Measurements from ENCODE around the gene TCEAL2.
"Not testable (repeated sequence)": the region's sequence is repeated elsewhere in the genome, so short reads cannot be mapped to it uniquely, and the experiment has no call there.

The TCEAL2 gene

GRCh38 chrX:102125436-102125835 lies at the start of gene TCEAL2:
Gene TCEAL2 (plus strand): TSS chrX:102125679. CDS start chrX:102126831, 1,152 bp downstream.
- DNase-seq, result not testable (repeated sequence)

- DNase-seq, result no peak
These were observed 48.1 kb upstream of the TCEAL2 start for GRCh38 chrX:102077426-102077825.

GRCh38 chrX:102085706-102086105 lies 39.8 kb upstream of the TCEAL2 start:
- no peak for DNase-seq

GRCh38 chrX:102113367-102113766 lies 12.1 kb upstream of the TCEAL2 start:
- no peak for DNase-seq

- no peak for DNase-seq
These were observed 9.7 kb upstream of the TCEAL2 start for GRCh38 chrX:102115748-102116147.

GRCh38 chrX:102125014-102125413 lies 465 bp upstream of the TCEAL2 start:
- not testable (repeated sequence) for DNase-seq

GRCh38 chrX:102126080-102126818 lies 770 bp downstream of the TCEAL2 start:
- not testable (repeated sequence) for DNase-seq

GRCh38 chrX:102126863-102127262 lies 1.4 kb downstream of the TCEAL2 start:
- DNase-seq, result no peak

- no peak for DNase-seq
These were observed 4.0 kb downstream of the TCEAL2 start for GRCh38 chrX:102129473-102129872.

GRCh38 chrX:102138064-102138463 lies 12.6 kb downstream of the TCEAL2 start:
- DNase-seq, result no peak

GRCh38 chrX:102140876-102141275 lies 15.4 kb downstream of the TCEAL2 start:
- DNase-seq, result not testable (repeated sequence)

GRCh38 chrX:102141631-102142030 lies 16.2 kb downstream of the TCEAL2 start:
- not testable (repeated sequence) for DNase-seq

GRCh38 chrX:102142274-102142673 lies 16.8 kb downstream of the TCEAL2 start, which contains the start of gene TCEAL6:
Gene TCEAL6 (minus strand): TSS chrX:102142481.
- not testable (repeated sequence) for DNase-seq

GRCh38 chrX:102154218-102154860 lies 28.9 kb downstream of the TCEAL2 start:
- DNase-seq, result no peak

GRCh38 chrX:102154900-102155805 lies 29.7 kb downstream of the TCEAL2 start:
- no peak for DNase-seq

- DNase-seq, result no peak
These were observed 30.3 kb downstream of the TCEAL2 start, which contains the start of gene BEX5 for GRCh38 chrX:102155806-102156179. Gene BEX5 (minus strand): TSS chrX:102155977. CDS start chrX:102154265, 1,712 bp downstream.
